H9 (cell line): ENCODE results near the gene RRP1B. TPM values are rescaled to one million over a fixed set of nuclear protein-coding genes. Genes with fewer than 3 reads are reported as not detected.

Experiments used
- DNase-seq: peaks from one replicate; pipeline ENCODE4 v3.0.0-alpha.2; 2017
- H2AFZ ChIP-seq: one replicate; pipeline ENCODE4 v1.6.1; 2013; ENCODE audit warnings: mild to moderate bottlenecking, low read length, control low read depth, moderate library complexity
- H2AK5ac ChIP-seq: 2 replicates; pipeline ENCODE4 v1.6.1; 2013; ENCODE audit warnings: low read length, control low read depth, mixed read lengths; ENCODE audit not compliant: insufficient read length
- H2BK120ac ChIP-seq: one replicate; pipeline ENCODE4 v1.6.1; 2013; ENCODE audit warnings: low read depth, mild to moderate bottlenecking, low read length, control low read depth, inconsistent platforms; ENCODE audit not compliant: poor library complexity, severe bottlenecking
- H2BK12ac ChIP-seq: 2 replicates; pipeline ENCODE4 v1.6.1; 2013; ENCODE audit warnings: low read length, control low read depth, mixed read lengths, low read depth; ENCODE audit not compliant: insufficient read length
- H2BK15ac ChIP-seq: 2 replicates; pipeline ENCODE4 v1.6.1; 2013; ENCODE audit warnings: low read depth, low read length, control low read depth
- H2BK20ac ChIP-seq: one replicate; pipeline ENCODE4 v1.6.1; 2013; ENCODE audit warnings: low read depth, mild to moderate bottlenecking, low read length, control low read depth, inconsistent platforms; ENCODE audit not compliant: poor library complexity, severe bottlenecking
- H2BK5ac ChIP-seq: 2 replicates; pipeline ENCODE4 v1.6.1; 2013; ENCODE audit warnings: low read length, control low read depth, mixed read lengths; ENCODE audit not compliant: insufficient read length
- H3K14ac ChIP-seq: 2 replicates; pipeline ENCODE4 v1.6.1; 2013; ENCODE audit warnings: low read length, control low read depth; ENCODE audit not compliant: insufficient read depth
- H3K18ac ChIP-seq: 2 replicates; pipeline ENCODE4 v1.6.1; 2013; ENCODE audit warnings: low read depth, mild to moderate bottlenecking, mixed read lengths, low read length, control low read depth; ENCODE audit not compliant: insufficient read length
- H3K23ac ChIP-seq: 2 replicates; pipeline ENCODE4 v1.6.1; 2013; ENCODE audit warnings: low read length, control low read depth, mixed read lengths, low read depth; ENCODE audit not compliant: insufficient read length
- H3K23me2 ChIP-seq: 2 replicates; pipeline ENCODE4 v1.6.1; 2013; ENCODE audit warnings: low read depth, mild to moderate bottlenecking, mixed read lengths, low read length, control low read depth; ENCODE audit not compliant: insufficient read length, poor library complexity, severe bottlenecking
- H3K27ac ChIP-seq: 2 replicates; pipeline ENCODE4 v1.5.1; 2013; ENCODE audit warnings: low read length, control low read depth, mixed read lengths, low read depth; ENCODE audit not compliant: insufficient read length
- H3K27me3 ChIP-seq: 2 replicates; pipeline ENCODE4 v1.6.1; 2013; ENCODE audit warnings: low read length, control low read depth, inconsistent platforms; ENCODE audit not compliant: insufficient read depth
- H3K4ac ChIP-seq: 2 replicates; pipeline ENCODE4 v1.6.1; 2013; ENCODE audit warnings: low read depth, mild to moderate bottlenecking, control low read depth, inconsistent platforms, low read length, moderate library complexity
- H3K4me1 ChIP-seq: 2 replicates; pipeline ENCODE4 v1.6.1; 2013; ENCODE audit warnings: low read length, control low read depth, inconsistent platforms; ENCODE audit not compliant: insufficient read depth
- H3K4me2 ChIP-seq: 2 replicates; pipeline ENCODE4 v1.6.1; 2013; ENCODE audit warnings: low read length, control low read depth, mixed read lengths; ENCODE audit not compliant: insufficient read length, insufficient read depth
- H3K56ac ChIP-seq: 2 replicates; pipeline ENCODE4 v1.6.1; 2013; ENCODE audit warnings: low read depth, mild to moderate bottlenecking, mixed read lengths, low read length, control low read depth; ENCODE audit not compliant: insufficient read length
- H3K79me1 ChIP-seq: 2 replicates; pipeline ENCODE4 v1.6.1; 2013; ENCODE audit warnings: low read depth, mild to moderate bottlenecking, moderate library complexity, low read length, control low read depth, inconsistent platforms; ENCODE audit not compliant: insufficient read depth, poor library complexity, severe bottlenecking
- H3K79me2 ChIP-seq: 2 replicates; pipeline ENCODE4 v1.6.1; 2013; ENCODE audit warnings: low read length, control low read depth, inconsistent platforms; ENCODE audit not compliant: insufficient read depth
- H3K9ac ChIP-seq: 2 replicates; pipeline ENCODE4 v1.6.1; 2013; ENCODE audit warnings: low read length, control low read depth, mixed read lengths; ENCODE audit not compliant: insufficient read length; ENCODE audit errors: extremely low read depth
- H3K9me3 ChIP-seq: one replicate; pipeline ENCODE4 v1.6.1; 2013; ENCODE audit warnings: low read depth, low read length, inconsistent platforms; ENCODE audit not compliant: control insufficient read depth
- H3T11ph ChIP-seq: one replicate; pipeline ENCODE4 v1.6.1; 2013; ENCODE audit warnings: mild to moderate bottlenecking, low read length, control low read depth, inconsistent platforms
- H4K20me1 ChIP-seq: one replicate; pipeline ENCODE4 v1.6.1; 2013; ENCODE audit not compliant: control insufficient read depth, insufficient read length, insufficient read depth
- H4K5ac ChIP-seq: 2 replicates; pipeline ENCODE4 v1.6.1; 2013; ENCODE audit warnings: low read depth, mild to moderate bottlenecking, mixed read lengths, low read length, control low read depth; ENCODE audit not compliant: insufficient read length
- H4K8ac ChIP-seq: replicated peaks from 2 replicates; pipeline ENCODE4 v1.6.1; 2013; ENCODE audit warnings: low read length, control low read depth, mixed read lengths, low read depth; ENCODE audit not compliant: insufficient read length
- H4K91ac ChIP-seq: 2 replicates; pipeline ENCODE4 v1.6.1; 2013; ENCODE audit warnings: low read depth, mild to moderate bottlenecking, moderate library complexity, mixed read lengths, low read length, control low read depth; ENCODE audit not compliant: insufficient read length
- H3K27ac Mint-ChIP-seq, 3 experiments: 2 replicates in 2 of 3; 3 replicates in 1 of 3; pipeline ENCODE4 v1.8.0; 2020 to 2021; ENCODE audit warnings: mixed read lengths in 3 of 3, mild to moderate bottlenecking in 1 of 3, moderate library complexity in 1 of 3
- H3K27me3 Mint-ChIP-seq: 2 replicates; pipeline ENCODE4 v1.8.0; 2021; ENCODE audit warnings: low read depth, mild to moderate bottlenecking, moderate library complexity, mixed read lengths
- H3K36me3 Mint-ChIP-seq, 3 experiments: 2 replicates in 2 of 3; 3 replicates in 1 of 3; pipeline ENCODE4 v1.8.0; 2020 to 2021; ENCODE audit warnings: low read depth in 3 of 3, mixed read lengths in 3 of 3; ENCODE audit not compliant: insufficient read depth in 1 of 3
- H3K4me1 Mint-ChIP-seq, 2 experiments: 2 replicates each; pipeline ENCODE4 v1.8.0; 2020; ENCODE audit warnings: mixed read lengths in 2 of 2
- H3K4me3 Mint-ChIP-seq, 2 experiments: 2 replicates in 1 of 2; 3 replicates in 1 of 2; pipeline ENCODE4 v1.8.0; 2020 to 2021; ENCODE audit warnings: mild to moderate bottlenecking in 2 of 2, mixed read lengths in 2 of 2, moderate library complexity in 1 of 2
- H3K9me3 Mint-ChIP-seq, 2 experiments: 2 replicates in 1 of 2; 3 replicates in 1 of 2; pipeline ENCODE4 v1.8.0; 2020; ENCODE audit warnings: mild to moderate bottlenecking in 2 of 2, mixed read lengths in 2 of 2, moderate library complexity in 1 of 2
- WGBS: extraction: QIAGEN DNeasy Blood & Tissue Kit; methylation state at CpG from one replicate; pipeline ENCODE4 v1.1.7; 2013; ENCODE audit warnings: missing lambda C conversion rate, low lambda C conversion rate, mixed read lengths; ENCODE audit not compliant: insufficient read length; ENCODE audit errors: extremely low coverage; 5-methylcytosine and 5-hydroxymethylcytosine counted together
- total RNA-seq: library from RNA; stranded (reverse); gene quantifications from 2 replicates; pipeline ENCODE4 v1.2.1, GENCODE V29; 2021
- TF ChIP-seq, protein P1 (sequence below): fragments of 200-600 bp; sonication (generic); conservative IDR thresholded peaks from 3 replicates; pipeline ENCODE4 v1.8.0; 2021; ENCODE audit warnings: antibody characterized with exemption, mild to moderate bottlenecking

The RRP1B gene
- total RNA-seq, 1 experiment from 2014 or later, result 96.6 TPM

DNA sequence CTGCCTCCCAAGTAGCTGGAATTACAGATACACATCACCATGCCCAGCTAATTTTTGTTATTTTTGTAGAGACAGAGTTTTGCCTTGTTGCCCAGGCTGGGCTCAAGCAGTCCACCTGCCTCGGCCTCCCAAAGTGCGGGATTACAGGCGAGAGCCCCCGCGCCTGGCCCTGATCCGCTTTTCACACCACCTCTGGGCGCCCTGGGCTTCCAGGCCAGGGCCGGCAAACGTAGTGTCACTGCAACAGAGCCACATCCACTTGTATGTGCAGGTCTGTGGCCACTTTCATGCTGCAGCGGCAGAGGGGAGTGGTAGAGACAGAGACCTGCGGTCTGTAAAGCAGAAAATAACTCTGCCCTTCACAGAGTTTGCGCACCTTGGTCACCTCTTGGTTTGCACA lies 29.5 kb downstream of the RRP1B start:
- Histone ChIP-seq H4K91ac (no peak overlapping the region), H3K27me3 (no peaks in the 10 kb centered on the region), H4K20me1 (no peaks in the 10 kb centered on the region), H2BK120ac (no peak overlapping the region), H3K9ac (no peak overlapping the region), H3K4ac (no peak overlapping the region), H3T11ph (no peak overlapping the region), H2BK12ac (no peak overlapping the region), H2AFZ (no peak overlapping the region), H3K9me3 (no peaks in the 10 kb centered on the region), H4K5ac (no peak overlapping the region), H3K23me2 (no peaks in the 10 kb centered on the region), H3K79me2 (no peaks in the 10 kb centered on the region), H3K56ac (no peak overlapping the region), H2BK5ac (no peak overlapping the region), H2AK5ac (no peak overlapping the region), H3K23ac (no peak overlapping the region), H2BK20ac (no peak overlapping the region), H4K8ac (no peak overlapping the region), H2BK15ac (no peak overlapping the region), H3K4me1 (no peaks in the 10 kb centered on the region), H3K27ac (no peak overlapping the region), H3K4me2 (no peak overlapping the region), H3K79me1 (no peaks in the 10 kb centered on the region), H3K18ac (no peak overlapping the region), H3K14ac (no peak overlapping the region)
- Mint-ChIP-seq H3K4me3 (no peak overlapping the region), H3K9me3 (no peaks in the 10 kb centered on the region), H3K4me1 (no peaks in the 10 kb centered on the region), H3K27ac (no peak overlapping the region; a peak in 1 of 7 replicates), H3K27me3 (no peaks in the 10 kb centered on the region), H3K36me3 (peaks cover 49 to 95% (median 94%) of the 10 kb centered on the region in 3 experiments; a peak in 6 of 7 replicates)
- TF ChIP-seq, protein P1, sequence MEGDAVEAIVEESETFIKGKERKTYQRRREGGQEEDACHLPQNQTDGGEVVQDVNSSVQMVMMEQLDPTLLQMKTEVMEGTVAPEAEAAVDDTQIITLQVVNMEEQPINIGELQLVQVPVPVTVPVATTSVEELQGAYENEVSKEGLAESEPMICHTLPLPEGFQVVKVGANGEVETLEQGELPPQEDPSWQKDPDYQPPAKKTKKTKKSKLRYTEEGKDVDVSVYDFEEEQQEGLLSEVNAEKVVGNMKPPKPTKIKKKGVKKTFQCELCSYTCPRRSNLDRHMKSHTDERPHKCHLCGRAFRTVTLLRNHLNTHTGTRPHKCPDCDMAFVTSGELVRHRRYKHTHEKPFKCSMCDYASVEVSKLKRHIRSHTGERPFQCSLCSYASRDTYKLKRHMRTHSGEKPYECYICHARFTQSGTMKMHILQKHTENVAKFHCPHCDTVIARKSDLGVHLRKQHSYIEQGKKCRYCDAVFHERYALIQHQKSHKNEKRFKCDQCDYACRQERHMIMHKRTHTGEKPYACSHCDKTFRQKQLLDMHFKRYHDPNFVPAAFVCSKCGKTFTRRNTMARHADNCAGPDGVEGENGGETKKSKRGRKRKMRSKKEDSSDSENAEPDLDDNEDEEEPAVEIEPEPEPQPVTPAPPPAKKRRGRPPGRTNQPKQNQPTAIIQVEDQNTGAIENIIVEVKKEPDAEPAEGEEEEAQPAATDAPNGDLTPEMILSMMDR, result no peak
- WGBS, result no CpG with 5 or more reads among the region's 12 CpGs
- DNase-seq, result no peak
